ENCODE measurements around the gene CSNK2A1. TPM values are rescaled to one million over a fixed set of nuclear protein-coding genes. Genes with fewer than 3 reads are reported as not detected.

CSNK2A1 gene
- total RNA-seq, 1 donor from 2014 or later: 129 TPM

- Mint-ChIP-seq H3K27ac (ENCODE audit: unreplicated experiment) (no peak overlapping the region), H3K4me1 (ENCODE audit: unreplicated experiment) (no peaks in the 10 kb centered on the region), H3K4me3 (ENCODE audit: unreplicated experiment) (no peak overlapping the region), H3K27me3 (ENCODE audit: unreplicated experiment) (no peaks in the 10 kb centered on the region), H3K36me3 (ENCODE audit: unreplicated experiment) (peaks cover 17% of the 10 kb centered on the region), H3K9me3 (ENCODE audit: unreplicated experiment) (no peaks in the 10 kb centered on the region)
- no peak for TF ChIP-seq CTCF (IDR thresholded peaks at IDR 0.05)
- DNase-seq (ENCODE audit: extremely low spot score, unreplicated experiment): no peak
Measured at GRCh38 chr20:432208-432607, 111.4 kb downstream of the CSNK2A1 start.

GRCh38 chr20:431012-431904 is 112.3 kb downstream of the CSNK2A1 start:
- DNase-seq (ENCODE audit: extremely low spot score, unreplicated experiment): no peak
- H3K4me1 Mint-ChIP-seq (ENCODE audit: unreplicated experiment): no peaks in the 10 kb centered on the region
- H3K36me3 Mint-ChIP-seq (ENCODE audit: unreplicated experiment): peaks cover 18% of the 10 kb centered on the region
- H3K27me3 Mint-ChIP-seq (ENCODE audit: unreplicated experiment): no peaks in the 10 kb centered on the region
- H3K9me3 Mint-ChIP-seq (ENCODE audit: unreplicated experiment): no peaks in the 10 kb centered on the region
- H3K4me3 Mint-ChIP-seq (ENCODE audit: unreplicated experiment): no peak overlapping the region
- TF ChIP-seq CTCF (IDR thresholded peaks at IDR 0.05): peak; percentile 74
- H3K27ac Mint-ChIP-seq (ENCODE audit: unreplicated experiment): peak overlapping the region; percentile 71

GRCh38 chr20:430091-430999 is 113.2 kb downstream of the CSNK2A1 start:
- H3K27me3 Mint-ChIP-seq (ENCODE audit: unreplicated experiment): no peaks in the 10 kb centered on the region
- H3K36me3 Mint-ChIP-seq (ENCODE audit: unreplicated experiment): peaks cover 12% of the 10 kb centered on the region
- no peaks in the 10 kb centered on the region for H3K4me1 Mint-ChIP-seq (ENCODE audit: unreplicated experiment)
- no peak for DNase-seq (ENCODE audit: extremely low spot score, unreplicated experiment)
- H3K4me3 Mint-ChIP-seq (ENCODE audit: unreplicated experiment): no peak overlapping the region
- TF ChIP-seq CTCF (IDR thresholded peaks at IDR 0.05): no peak
- no peak overlapping the region for H3K27ac Mint-ChIP-seq (ENCODE audit: unreplicated experiment)
- no peaks in the 10 kb centered on the region for H3K9me3 Mint-ChIP-seq (ENCODE audit: unreplicated experiment)

GRCh38 chr20:428658-429200 is 114.9 kb downstream of the CSNK2A1 start:
- no peaks in the 10 kb centered on the region for H3K27me3 Mint-ChIP-seq (ENCODE audit: unreplicated experiment)
- no peak for DNase-seq (ENCODE audit: extremely low spot score, unreplicated experiment)

More at GRCh38 chr20:428658-429200, 114.9 kb downstream of the CSNK2A1 start:
- Mint-ChIP-seq H3K27ac (ENCODE audit: unreplicated experiment) (peak overlapping the region; percentile 18), H3K4me1 (ENCODE audit: unreplicated experiment) (no peaks in the 10 kb centered on the region), H3K4me3 (ENCODE audit: unreplicated experiment) (no peak overlapping the region), H3K9me3 (ENCODE audit: unreplicated experiment) (no peaks in the 10 kb centered on the region), H3K36me3 (ENCODE audit: unreplicated experiment) (peaks cover 17% of the 10 kb centered on the region)
- TF ChIP-seq CTCF (IDR thresholded peaks at IDR 0.05): no peak
